NB4 (cell line): Measurements from ENCODE around the gene UBE2J2.
"Not testable (repeated sequence)": the region's sequence is repeated elsewhere in the genome, so short reads cannot be mapped to it uniquely, and the experiment has no call there.

Experiments used
- DNase-seq: peaks from one replicate; pipeline ENCODE4 v3.0.0; 2010; ENCODE audit warnings: low read depth
- H3K4me3 ChIP-seq: one replicate; pipeline ENCODE4 v1.5.1; 2011; ENCODE audit warnings: mild to moderate bottlenecking, low read depth, low read length, moderate library complexity
- MYC ChIP-seq: IDR thresholded peaks from 2 replicates; pipeline ENCODE4 v1.6.1; 2011; ENCODE audit warnings: low read depth, low read length
- POLR2A ChIP-seq: IDR thresholded peaks from 2 replicates; pipeline ENCODE4 v1.6.1; 2011; ENCODE audit warnings: mild to moderate bottlenecking; ENCODE audit not compliant: insufficient read length; ENCODE audit errors: extremely low read depth
- TF ChIP-seq, protein P1 (sequence below): IDR thresholded peaks from 2 replicates; pipeline ENCODE4 v1.6.1; 2011; ENCODE audit warnings: low read depth, low read length
- TF ChIP-seq, protein P2 (sequence below): IDR thresholded peaks from one replicate; pipeline ENCODE4 v1.5.1; 2012; ENCODE audit warnings: low read depth, low read length

The UBE2J2 gene

DNA sequence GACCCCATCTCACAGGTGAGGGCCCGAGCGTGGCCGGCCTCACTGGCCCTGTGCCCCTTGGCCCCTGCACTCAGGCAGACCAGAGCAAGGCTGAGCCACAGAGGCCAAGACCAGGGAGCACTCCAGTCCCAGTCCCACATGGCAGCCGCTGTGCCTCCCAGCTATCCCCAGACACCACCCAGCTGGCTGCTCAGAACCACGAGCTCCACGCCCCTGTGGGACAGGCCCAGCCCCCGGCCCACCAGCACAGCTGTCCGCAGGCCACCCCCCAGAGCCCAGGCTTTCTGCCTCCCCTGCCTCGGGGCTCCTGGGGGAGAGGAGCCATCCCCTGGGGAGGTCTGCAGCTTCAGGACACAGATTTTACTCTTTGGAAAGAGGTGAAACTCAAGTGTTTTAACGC lies 18.0 kb downstream of the UBE2J2 start:
- no peak for TF ChIP-seq MYC
- TF ChIP-seq POLR2A: no peak
- TF ChIP-seq, protein P1, sequence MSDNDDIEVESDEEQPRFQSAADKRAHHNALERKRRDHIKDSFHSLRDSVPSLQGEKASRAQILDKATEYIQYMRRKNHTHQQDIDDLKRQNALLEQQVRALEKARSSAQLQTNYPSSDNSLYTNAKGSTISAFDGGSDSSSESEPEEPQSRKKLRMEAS: no peak
- TF ChIP-seq, protein P2, sequence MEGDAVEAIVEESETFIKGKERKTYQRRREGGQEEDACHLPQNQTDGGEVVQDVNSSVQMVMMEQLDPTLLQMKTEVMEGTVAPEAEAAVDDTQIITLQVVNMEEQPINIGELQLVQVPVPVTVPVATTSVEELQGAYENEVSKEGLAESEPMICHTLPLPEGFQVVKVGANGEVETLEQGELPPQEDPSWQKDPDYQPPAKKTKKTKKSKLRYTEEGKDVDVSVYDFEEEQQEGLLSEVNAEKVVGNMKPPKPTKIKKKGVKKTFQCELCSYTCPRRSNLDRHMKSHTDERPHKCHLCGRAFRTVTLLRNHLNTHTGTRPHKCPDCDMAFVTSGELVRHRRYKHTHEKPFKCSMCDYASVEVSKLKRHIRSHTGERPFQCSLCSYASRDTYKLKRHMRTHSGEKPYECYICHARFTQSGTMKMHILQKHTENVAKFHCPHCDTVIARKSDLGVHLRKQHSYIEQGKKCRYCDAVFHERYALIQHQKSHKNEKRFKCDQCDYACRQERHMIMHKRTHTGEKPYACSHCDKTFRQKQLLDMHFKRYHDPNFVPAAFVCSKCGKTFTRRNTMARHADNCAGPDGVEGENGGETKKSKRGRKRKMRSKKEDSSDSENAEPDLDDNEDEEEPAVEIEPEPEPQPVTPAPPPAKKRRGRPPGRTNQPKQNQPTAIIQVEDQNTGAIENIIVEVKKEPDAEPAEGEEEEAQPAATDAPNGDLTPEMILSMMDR: no peak
- DNase-seq: no peak
- H3K4me3 ChIP-seq: no peak overlapping the region

DNA sequence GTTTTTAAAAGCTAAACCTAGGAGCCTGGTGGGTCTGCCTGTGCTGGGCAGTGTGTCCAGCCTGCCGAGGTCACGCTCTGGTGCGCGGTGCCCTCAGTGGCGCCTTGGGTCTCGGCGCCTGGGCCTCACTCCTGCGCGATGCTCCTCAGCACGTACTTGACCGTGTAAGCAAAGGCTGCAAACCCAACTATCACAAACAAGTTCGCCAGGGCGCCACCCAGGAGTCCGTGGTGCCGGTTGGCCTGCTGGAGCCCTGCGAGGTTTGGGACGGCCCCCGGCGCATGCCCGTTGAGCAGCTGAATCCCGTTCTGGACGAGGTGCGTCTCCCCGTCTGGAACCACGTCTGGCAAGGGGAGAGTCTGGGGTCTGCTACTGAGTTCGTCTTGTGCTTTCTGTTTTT lies 18.6 kb downstream of the UBE2J2 start:
- no peak overlapping the region for H3K4me3 ChIP-seq
- TF ChIP-seq POLR2A (no peak), MYC (no peak)
- TF ChIP-seq, protein P1: no peak
- TF ChIP-seq, protein P2: no peak
- DNase-seq: no peak

DNA sequence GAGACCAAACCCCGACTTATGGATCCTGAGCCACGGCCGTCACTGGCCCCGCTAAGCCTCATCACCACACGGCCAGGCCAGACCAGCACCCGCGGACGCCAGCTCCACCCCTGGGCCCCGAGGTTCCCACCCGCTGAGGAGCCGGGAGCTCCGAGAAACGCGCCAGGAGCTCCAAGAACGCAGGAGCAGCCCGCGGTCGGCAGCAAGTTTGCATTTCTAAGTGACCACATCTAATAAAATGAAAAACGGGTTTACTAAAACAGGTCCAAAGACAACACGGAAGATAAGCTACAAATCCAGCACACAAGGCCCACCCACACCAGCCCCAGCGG lies 19.0 kb downstream of the UBE2J2 start:
- TF ChIP-seq, protein P2: no peak
- TF ChIP-seq MYC (no peak), POLR2A (no peak)
- TF ChIP-seq, protein P1: no peak
- no peak for DNase-seq
- H3K4me3 ChIP-seq: no peak overlapping the region

DNA sequence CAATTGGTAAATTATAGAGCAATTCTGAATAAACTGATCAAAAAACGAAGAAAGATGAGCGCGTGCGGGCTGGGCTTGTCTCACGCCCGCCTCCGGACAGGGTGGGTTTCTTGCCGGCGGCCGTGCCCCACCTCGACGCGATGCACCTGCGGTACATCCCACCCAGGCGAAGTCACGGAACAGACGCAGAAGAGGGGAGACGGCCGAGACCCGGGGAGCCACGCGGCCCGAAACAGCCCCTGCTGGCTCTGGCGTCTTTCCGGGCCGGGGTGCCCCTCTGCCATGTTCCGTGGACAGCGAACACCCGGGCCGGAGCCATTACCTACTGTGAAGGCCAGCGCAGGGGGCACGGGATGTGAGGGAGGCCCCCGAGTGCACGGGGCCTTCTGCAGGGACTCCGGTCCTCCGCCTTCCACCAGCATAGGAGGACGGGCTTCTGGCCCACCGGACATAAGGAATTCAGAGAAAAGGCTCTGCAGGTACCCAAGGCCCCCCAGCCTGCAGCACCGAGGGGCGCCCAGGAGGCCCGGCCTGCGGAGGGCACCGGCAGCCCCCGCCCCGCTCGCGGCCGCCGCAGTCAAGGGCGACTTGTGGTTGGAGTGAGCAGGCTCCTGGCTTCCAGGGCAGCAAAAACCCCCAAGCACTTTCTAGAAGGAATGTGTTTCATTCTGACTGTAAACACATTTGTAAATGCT lies 19.5 kb downstream of the UBE2J2 start:
- DNase-seq: no peak
- H3K4me3 ChIP-seq: no peak overlapping the region
- TF ChIP-seq, protein P2: no peak
- TF ChIP-seq, protein P1: no peak
- no peak for TF ChIP-seq MYC
- TF ChIP-seq POLR2A: no peak

DNA sequence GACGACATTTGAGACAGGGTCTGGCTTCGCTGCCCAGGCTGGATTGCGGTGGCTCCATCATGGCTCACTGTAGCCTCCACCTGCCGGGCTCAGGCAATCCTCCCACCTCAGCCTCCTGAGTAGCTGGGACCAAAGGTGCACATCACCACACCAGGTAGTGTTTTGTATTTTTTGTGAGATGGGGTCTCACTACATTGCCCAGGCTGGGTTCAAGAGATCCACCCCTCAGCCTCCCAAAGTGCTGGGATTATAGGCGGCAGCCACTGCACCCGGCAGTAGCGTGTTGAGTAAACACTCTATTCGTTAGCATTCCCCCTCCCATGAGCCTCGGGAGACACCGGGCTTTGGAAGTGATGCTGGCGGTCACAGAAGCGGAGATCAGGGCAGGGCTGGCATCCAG lies 20.3 kb downstream of the UBE2J2 start:
- DNase-seq: no peak
- H3K4me3 ChIP-seq: no peak overlapping the region
- TF ChIP-seq, protein P1: no peak
- TF ChIP-seq MYC: no peak
- TF ChIP-seq, protein P2: no peak

DNA sequence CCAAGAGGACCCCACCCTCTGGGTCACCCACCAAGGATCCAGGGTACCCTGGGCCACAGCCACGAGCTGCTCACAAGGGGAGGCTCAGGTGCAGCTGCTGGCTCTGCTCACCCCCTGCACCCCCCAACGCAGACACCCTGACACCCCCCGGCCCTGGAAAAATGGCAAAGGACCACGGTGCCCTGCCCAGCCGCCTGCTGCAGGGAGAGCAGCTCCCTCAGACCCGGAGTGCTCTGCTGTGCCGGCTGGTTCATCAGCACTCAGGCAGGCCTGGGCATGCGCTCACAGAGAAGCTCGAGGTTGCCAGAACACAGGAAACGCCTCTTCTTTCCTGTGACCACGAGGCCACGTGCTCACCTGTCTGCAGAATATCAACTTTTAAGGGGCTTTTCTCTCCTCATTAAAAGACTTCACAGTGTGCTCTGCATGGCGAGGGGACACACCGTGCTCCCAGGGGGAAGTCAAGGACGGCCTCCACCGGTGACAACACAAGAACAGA lies 22.8 kb downstream of the UBE2J2 start:
- TF ChIP-seq MYC: no peak
- TF ChIP-seq, protein P1: peak; percentile 62
- DNase-seq: no peak
- H3K4me3 ChIP-seq: no peak overlapping the region

DNA sequence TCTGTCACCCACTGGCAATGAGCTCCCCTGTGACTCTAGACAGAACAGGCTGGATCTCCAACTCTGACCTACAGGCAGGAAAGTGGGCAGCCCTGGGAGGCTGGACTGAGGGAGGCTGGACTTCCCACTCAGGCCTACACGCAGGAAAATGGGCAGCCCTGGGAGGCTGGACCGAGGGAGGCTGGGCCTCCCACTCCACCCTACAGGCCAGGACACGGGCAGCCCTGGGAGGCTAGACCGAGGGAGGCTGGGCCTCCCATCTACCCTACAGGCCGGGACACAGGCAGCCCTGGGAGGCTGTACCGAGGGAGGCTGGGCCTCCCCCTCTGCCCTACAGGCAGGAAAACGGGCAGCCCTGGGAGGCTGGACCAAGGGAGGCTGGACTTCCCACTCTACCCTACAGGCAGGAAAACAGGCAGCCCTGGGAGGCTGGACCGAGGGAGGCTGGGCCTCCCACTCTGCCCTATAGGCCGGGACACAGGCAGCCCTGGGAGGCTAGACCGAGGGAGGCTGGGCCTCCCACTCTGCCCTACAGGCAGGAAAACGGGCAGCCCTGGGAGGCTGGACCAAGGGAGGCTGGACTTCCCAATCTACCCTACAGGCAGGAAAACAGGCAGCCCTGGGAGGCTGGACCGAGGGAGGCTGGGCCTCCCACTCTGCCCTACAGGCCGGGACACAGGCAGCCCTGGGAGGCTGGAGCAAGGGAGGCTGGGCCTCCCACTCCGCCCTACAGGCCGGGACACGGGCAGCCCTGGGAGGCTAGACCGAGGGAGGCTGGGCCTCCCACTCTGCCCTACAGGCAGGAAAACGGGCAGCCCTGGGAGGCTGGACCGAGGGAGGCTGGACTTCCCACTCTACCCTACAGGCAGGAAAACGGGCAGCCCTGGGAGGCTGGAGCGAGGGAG lies 25.4 kb downstream of the UBE2J2 start:
- not testable (repeated sequence) for H3K4me3 ChIP-seq, DNase-seq
